Fibroblast of lung (primary cell): Measurements from ENCODE around the gene NAT16.

Experiments used
- CTCF ChIP-seq, 2 donors: IDR thresholded peaks in 1 of 2; conservative IDR thresholded peaks in 1 of 2; 1 replicate in 1 of 2; 2 replicates in 1 of 2; pipeline ENCODE4 v1.5.1; 2011 to 2012; ENCODE audit warnings: low read length in 2 of 2, control low read depth in 1 of 2, inconsistent platforms in 1 of 2, low read depth in 1 of 2, mild to moderate bottlenecking in 1 of 2
- EZH2 ChIP-seq: IDR thresholded peaks from 2 replicates; pipeline ENCODE4 v1.5.1; 2012; ENCODE audit warnings: low read length, control low read depth, mild to moderate bottlenecking; ENCODE audit errors: missing control alignments

- TF ChIP-seq EZH2, result no peak
- no peak for TF ChIP-seq CTCF (conservative IDR thresholded peaks at IDR 0.05 in 1 of 2, IDR thresholded peaks at IDR 0.05 in 1 of 2; ENCODE audit: low read depth in 1 of 2, low read length in 2 of 2)
Measured at GRCh38 chr7:101186194-101186593, 6.1 kb upstream of the NAT16 start.
